H54 (cell line): ENCODE results near the gene DTWD2.
"Not testable (repeated sequence)": the region's sequence is repeated elsewhere in the genome, so short reads cannot be mapped to it uniquely, and the experiment has no call there.

ENCODE experiments used
- DNase-seq: peaks from one replicate; pipeline ENCODE4 v3.0.0; 2011; ENCODE audit warnings: low spot score, mixed read lengths; ENCODE audit not compliant: insufficient read length
- FAIRE-seq: peaks from 3 replicates; lab custom pipeline; 2011; peaks lifted over from hg19 to GRCh38; lab: Jason Lieb, UNC
- POLR2A ChIP-seq: IDR thresholded peaks from 2 replicates; pipeline ENCODE4 v1.6.1; 2011; ENCODE audit warnings: low read depth, mild to moderate bottlenecking, low read length

The DTWD2 gene

GRCh38 chr5:118891252-118891651 lies 97.1 kb downstream of the DTWD2 start:
- DNase-seq = no peak
- no peak for FAIRE-seq
- TF ChIP-seq POLR2A = no peak

DNA sequence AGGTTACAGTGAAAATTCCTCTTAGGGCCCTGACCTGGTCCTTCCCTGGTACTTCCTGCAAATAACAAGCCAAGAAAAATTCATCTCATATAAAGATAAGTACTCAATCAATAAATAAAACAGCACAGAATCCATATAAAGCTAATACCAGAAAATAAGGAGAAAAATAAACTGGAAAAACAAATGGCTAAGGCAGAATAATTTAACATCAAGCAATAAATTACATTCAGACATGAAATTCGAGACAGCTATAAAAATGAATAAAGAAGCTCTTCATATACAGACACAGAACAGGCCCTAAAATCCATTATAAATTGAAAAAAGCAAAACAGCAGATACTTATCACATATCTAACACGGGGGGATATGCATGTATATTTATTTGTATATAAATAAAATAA lies 99.2 kb downstream of the DTWD2 start:
- FAIRE-seq (no peak), DNase-seq (no peak)
- no peak for TF ChIP-seq POLR2A

DNA sequence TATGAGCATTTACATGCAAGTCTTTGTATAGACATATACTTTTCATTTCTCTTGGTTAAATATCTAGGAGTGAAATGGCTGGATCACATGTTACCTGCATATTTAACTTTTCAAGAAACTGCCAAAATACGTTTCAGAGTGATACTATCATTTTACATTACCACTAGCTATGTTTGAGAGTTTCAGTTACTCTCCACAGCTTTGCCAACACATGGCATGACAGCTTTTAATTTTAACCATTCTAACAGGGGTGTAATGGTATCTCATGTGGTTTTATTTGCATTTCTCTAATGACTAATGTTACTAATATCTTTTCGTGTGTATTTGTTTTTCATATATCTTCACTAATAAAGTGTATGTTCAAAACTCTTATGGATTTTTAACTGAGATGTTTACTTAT lies 99.8 kb downstream of the DTWD2 start:
- DNase-seq = no peak
- FAIRE-seq = no peak
- TF ChIP-seq POLR2A = no peak

- no peak for FAIRE-seq
- no peak for DNase-seq
- TF ChIP-seq POLR2A = no peak
These were observed 105.0 kb downstream of the DTWD2 start for GRCh38 chr5:118883362-118883761.

DNA sequence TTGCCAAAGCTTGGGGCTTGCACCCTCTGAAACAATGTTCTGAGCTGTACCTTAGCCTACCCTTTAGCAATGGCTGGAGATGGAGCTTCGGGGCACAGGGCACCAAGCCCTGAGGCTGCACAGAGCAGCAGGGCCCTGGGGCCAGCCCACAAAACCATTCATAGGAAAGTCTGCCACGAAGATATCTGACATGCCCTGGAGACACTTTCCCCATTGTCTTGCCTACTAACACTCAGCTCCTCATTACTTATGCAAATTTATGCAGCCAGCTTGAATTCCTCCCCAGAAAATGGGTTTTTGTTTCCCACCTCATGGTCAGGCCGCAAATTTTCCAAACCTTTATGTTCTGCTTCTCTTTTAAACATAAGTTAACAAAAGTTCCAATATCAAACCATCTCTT lies 105.7 kb downstream of the DTWD2 start:
- no peak for DNase-seq
- no peak for TF ChIP-seq POLR2A
- FAIRE-seq = no peak

DNA sequence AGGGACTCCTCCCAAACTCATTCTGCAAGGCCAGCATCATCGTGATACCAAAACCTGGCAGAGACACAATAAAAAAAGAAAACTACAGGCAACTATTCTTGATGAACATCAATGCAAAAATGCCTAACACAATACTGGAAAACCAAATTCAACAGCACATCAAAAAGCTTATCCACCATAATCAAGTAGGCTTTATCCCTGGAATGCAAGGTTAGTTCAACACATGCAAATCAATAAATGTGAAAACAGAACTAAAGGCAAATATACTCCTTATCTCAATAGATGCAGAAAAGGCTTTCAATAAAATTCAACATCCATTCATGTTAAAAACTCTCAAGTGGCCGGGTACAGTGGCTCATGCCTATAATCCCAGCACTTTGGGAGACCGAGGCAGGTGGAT lies 111.5 kb downstream of the DTWD2 start:
- not testable (repeated sequence) for FAIRE-seq, DNase-seq

DNA sequence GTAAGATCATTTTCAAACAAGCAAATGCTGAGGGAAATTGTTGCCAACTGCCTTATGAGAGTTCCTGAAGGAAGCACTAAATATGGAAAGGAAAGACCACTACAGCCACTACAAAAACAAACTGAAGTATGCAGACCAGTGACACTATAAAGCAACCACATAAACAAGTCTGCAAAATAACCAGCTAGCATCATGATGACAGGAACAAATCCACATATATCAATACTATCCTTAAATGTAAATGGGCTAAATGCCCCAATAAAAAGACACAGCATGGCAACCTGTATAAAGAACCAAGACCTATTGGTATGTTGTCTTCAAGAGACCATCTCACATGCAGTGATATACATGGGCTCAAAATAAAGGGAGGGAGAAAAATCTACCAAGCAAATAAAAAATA lies 113.2 kb downstream of the DTWD2 start:
- DNase-seq = no peak
- TF ChIP-seq POLR2A = no peak
- no peak for FAIRE-seq

- DNase-seq (no peak), FAIRE-seq (no peak)
- no peak for TF ChIP-seq POLR2A
These were observed 114.9 kb downstream of the DTWD2 start for GRCh38 chr5:118873417-118873816.

GRCh38 chr5:118863345-118863744 lies 125.0 kb downstream of the DTWD2 start:
- DNase-seq = no peak
- FAIRE-seq = no peak
- TF ChIP-seq POLR2A = no peak

- no peak for DNase-seq
- FAIRE-seq = no peak
- TF ChIP-seq POLR2A = no peak
These were observed 125.8 kb downstream of the DTWD2 start for GRCh38 chr5:118862596-118862995.

- no peak for FAIRE-seq
- DNase-seq = no peak
These were observed 130.6 kb downstream of the DTWD2 start for GRCh38 chr5:118857700-118858099.

GRCh38 chr5:118854819-118855218 lies 133.5 kb downstream of the DTWD2 start:
- DNase-seq = no peak
- FAIRE-seq = no peak
- no peak for TF ChIP-seq POLR2A

More at GRCh38 chr5:118857700-118858099, 130.6 kb downstream of the DTWD2 start:
- TF ChIP-seq POLR2A = no peak

- not testable (repeated sequence) for DNase-seq, FAIRE-seq
These were observed 136.6 kb downstream of the DTWD2 start for GRCh38 chr5:118851785-118852184.

DNA sequence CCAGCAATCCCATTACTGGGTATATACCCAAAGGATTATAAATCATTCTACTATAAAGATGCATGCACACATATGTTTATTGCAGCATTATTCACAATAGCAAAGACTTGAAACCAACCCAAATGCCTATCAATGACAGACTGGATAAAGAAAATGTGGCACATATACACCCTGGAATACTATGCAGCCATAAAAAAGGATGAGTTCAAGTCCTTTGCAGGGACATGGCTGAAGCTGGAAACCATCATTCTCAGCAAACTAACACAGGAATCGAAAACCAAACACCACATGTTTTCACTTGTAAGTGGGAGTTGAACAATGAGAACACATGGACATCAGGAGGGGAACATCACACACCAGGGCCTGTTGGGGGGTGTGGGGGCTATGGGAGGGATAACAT lies 138.8 kb downstream of the DTWD2 start:
- not testable (repeated sequence) for FAIRE-seq

DNA sequence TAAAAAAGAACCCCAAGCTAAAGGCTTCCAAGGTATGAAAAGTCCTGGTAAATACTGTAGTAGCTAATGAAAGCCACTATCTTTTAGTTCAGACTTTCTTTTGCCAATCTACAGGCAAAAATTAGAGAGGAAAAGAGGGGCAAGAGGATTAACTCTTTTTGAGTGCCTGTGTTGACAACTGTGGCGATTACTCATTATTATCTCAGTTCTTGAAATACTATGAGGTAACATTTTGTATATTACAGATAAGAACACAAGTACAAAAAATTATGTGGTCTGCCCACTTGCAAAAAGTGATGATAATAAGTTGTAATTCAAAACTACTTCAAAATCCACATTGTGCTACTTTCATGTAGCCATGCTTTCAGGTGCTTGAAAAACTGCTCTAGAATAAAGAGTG lies 144.0 kb downstream of the DTWD2 start:
- TF ChIP-seq POLR2A = no peak
- no peak for DNase-seq
- no peak for FAIRE-seq

More for the DNA sequence above, 138.8 kb downstream of the DTWD2 start:
- not testable (repeated sequence) for DNase-seq

- DNase-seq (no peak), FAIRE-seq (no peak)
- TF ChIP-seq POLR2A = no peak
These were observed 153.6 kb downstream of the DTWD2 start for GRCh38 chr5:118834710-118835109.
